ENCODE measurements around the gene FBRSL1.

GRCh38 chr12:132546647-132547046 lies 56.7 kb downstream of the FBRSL1 start:
- TF ChIP-seq, protein P1, sequence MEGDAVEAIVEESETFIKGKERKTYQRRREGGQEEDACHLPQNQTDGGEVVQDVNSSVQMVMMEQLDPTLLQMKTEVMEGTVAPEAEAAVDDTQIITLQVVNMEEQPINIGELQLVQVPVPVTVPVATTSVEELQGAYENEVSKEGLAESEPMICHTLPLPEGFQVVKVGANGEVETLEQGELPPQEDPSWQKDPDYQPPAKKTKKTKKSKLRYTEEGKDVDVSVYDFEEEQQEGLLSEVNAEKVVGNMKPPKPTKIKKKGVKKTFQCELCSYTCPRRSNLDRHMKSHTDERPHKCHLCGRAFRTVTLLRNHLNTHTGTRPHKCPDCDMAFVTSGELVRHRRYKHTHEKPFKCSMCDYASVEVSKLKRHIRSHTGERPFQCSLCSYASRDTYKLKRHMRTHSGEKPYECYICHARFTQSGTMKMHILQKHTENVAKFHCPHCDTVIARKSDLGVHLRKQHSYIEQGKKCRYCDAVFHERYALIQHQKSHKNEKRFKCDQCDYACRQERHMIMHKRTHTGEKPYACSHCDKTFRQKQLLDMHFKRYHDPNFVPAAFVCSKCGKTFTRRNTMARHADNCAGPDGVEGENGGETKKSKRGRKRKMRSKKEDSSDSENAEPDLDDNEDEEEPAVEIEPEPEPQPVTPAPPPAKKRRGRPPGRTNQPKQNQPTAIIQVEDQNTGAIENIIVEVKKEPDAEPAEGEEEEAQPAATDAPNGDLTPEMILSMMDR (IDR thresholded peaks at IDR 0.05) = no peak
- no peak for TF ChIP-seq EZH2 (IDR thresholded peaks at IDR 0.05; ENCODE audit: borderline replicate concordance, insufficient read depth, low read depth, low read length, poor library complexity, severe bottlenecking)
